ENCODE results near the gene AKT1S1.
A peak's percentile ranks its signal among the peaks of the same experiment; 100 is the strongest.

DNA sequence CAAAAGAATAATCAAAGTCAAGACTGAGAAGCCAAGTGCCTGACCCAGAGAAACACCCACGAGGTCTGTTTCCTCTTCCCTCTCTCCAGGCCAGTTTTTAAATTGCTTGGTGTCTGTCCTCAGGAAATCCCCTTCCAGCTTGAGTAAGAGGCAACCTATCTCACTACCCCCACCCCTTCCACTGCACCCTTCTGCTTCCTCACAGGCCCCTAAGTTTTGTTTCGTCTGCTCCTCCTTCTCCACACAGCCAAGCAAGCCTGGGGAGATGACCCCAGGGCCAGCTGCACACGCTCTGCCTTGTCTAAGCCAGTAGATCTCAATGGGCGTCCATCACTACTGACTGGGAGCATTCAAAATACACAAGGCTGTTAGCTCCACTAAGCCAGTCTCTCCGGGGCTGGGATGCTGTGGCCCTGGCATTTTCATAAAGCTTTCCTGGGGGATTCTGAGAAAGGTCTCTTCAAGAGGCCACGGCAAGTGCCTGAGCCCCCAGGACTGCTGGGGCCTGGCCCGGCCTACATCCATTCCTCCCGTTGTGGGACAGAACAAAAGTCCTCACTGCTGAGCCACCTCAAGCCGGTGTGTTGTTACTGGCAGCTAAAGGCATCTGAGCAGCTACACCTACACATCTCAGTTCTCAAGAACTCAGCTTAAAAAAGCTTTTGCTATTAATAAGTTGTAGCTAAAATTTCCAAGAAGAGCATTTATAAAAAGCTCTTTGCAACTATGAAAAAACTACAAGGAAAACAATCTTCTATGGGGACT is 34.4 kb upstream of the AKT1S1 start:
- TF ChIP-seq POLR2AphosphoS5 (IDR thresholded peaks at IDR 0.05; ENCODE audit: low read depth, low read length), result 0 out of 2 replicates have a peak, but pooled peaks have one; percentile 28
- TF ChIP-seq SPI1 (IDR thresholded peaks at IDR 0.05; ENCODE audit: low read depth, low read length), result peak; percentile 48

Data from GM12891 (cell line).